Globus pallidus (tissue), 1 donor: ENCODE data around the gene UBAP2.

Experiments
- DNase-seq: peaks from one replicate; pipeline ENCODE4 v3.0.0-alpha.2; 2015; ENCODE audit warnings: low spot score

The UBAP2 gene, protein sequence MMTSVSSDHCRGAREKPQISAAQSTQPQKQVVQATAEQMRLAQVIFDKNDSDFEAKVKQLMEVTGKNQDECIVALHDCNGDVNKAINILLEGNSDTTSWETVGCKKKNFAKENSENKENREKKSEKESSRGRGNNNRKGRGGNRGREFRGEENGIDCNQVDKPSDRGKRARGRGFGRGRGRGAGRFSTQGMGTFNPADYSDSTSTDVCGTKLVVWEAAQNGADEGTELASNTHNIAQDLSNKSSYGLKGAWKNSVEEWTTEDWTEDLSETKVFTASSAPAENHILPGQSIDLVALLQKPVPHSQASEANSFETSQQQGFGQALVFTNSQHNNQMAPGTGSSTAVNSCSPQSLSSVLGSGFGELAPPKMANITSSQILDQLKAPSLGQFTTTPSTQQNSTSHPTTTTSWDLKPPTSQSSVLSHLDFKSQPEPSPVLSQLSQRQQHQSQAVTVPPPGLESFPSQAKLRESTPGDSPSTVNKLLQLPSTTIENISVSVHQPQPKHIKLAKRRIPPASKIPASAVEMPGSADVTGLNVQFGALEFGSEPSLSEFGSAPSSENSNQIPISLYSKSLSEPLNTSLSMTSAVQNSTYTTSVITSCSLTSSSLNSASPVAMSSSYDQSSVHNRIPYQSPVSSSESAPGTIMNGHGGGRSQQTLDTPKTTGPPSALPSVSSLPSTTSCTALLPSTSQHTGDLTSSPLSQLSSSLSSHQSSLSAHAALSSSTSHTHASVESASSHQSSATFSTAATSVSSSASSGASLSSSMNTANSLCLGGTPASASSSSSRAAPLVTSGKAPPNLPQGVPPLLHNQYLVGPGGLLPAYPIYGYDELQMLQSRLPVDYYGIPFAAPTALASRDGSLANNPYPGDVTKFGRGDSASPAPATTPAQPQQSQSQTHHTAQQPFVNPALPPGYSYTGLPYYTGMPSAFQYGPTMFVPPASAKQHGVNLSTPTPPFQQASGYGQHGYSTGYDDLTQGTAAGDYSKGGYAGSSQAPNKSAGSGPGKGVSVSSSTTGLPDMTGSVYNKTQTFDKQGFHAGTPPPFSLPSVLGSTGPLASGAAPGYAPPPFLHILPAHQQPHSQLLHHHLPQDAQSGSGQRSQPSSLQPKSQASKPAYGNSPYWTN

DNA sequence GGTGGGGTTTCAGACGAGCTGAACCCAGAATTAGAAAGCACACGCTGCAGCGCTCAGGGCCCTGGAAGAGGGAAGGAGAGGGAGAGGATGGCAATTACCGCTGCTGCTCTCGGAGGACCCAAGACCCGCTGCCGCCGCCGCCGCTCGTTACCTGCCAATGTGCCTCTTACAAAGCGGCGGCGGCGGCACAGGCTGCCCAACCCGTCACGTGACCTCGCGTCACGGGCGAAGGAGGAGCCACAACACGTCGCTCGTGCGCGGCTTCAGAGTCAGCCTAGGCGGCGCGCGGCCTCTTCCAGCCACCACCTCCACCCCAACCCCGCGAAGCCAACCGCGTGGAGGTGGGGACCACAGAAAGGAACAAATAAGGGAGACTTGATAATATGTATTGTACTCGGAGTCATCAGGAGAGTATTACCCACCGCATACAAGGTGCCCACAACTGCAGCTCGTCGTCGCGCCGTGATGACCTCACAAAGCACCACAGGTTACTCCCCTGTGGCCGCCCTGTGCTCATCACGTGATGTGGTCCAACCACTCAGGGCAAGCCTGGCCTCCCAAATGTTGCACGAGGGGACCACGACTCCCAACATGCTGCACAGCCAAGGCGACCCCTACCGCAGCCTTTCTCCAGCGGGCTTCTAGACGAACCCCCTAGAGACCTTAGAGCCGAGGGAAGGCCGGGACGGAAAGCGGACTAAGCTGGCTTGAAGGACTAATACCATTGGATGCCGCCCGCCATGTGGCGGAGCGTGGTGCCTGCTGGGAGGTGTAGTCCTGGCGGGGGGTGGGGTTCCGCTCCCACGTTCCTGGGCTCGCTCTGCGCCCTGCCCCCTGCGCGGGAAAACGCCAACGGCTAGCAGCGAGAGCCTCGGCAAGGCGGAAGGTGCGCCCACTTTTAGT, at the start of gene UBAP2:
Gene UBAP2, minus strand, starts transcription at position 161 of the 903 bp plus-strand sequence. CDS start 31,739 bp downstream, outside the sequence.
- peak; percentile 97 for DNase-seq

DNA sequence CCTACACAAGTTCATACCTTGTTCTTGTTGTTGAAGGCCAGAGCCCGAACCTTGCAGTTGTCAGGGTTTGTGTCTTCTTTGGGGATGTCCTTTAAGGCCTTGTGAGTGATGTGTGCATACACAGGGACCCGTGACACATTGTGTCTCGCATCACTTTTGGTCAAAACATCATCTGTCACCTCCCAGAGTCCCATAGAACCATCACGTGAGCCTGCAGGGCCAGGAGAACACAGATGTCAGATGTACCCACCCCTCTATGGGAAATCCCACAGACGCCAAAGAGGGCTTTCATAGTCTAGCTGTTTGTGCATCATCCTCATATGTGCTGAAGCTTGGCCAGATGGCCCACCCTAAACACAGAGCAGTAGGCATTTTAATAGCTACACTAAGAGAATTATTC, 49.6 kb upstream of the UBAP2 start:
- no peak for DNase-seq

DNA sequence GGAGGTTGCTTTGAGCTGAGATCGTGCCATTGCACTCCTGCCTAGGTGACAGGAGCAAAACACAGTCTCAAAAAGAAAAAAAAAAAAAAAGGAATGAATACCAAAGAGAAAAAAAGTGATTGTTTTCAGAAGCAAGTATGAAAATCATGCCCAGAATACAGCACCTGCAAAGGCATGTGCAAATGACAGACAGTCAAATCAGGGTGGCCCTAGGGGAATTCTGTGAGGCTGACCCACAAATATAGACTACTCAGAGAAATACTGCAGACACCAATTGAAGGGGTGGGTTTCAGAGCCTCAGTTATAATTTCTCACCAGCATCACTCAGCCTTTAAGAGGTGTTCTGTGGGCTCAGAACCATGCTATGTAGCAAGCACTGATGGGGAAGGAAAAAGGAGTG, 49.2 kb upstream of the UBAP2 start:
- DNase-seq, result no peak

DNA sequence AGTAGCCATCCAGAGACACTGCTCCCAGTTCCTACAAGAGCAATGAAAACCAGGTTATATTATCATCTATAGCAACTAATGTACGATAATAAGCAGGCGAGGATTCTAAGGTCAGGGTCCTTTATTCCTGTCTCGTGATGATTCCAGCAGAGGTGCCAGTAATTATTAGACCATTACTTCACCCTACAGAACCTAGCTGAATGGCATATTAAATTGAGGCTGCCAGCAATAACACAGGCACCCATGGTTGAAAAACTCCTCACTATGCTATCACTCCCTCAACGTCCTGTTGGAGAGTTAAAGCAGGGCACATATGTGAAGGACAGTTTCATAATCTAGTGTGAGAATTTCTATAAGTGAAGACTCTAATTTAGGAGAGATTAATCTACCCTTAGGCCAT, 48.1 kb upstream of the UBAP2 start:
- no peak for DNase-seq

DNA sequence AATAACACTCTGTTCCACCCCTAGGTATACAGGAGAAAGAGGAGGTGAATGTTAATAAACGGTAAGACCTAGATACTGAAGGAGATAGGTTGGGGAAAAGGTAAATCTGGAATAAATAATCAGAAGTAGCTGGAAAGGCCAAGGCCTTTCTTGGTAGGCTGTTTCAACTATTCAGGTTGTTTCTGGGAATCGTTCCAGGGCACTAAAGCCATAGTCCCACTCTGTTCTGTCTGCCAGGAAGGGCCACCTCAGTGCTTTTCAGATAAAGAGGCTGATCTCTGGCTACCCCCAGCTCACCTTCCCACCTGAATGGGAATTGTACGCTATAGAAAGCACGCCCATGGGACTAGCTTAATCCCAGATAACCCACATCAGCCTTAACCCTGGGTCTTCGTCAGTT, 44.9 kb upstream of the UBAP2 start:
- no peak for DNase-seq

DNA sequence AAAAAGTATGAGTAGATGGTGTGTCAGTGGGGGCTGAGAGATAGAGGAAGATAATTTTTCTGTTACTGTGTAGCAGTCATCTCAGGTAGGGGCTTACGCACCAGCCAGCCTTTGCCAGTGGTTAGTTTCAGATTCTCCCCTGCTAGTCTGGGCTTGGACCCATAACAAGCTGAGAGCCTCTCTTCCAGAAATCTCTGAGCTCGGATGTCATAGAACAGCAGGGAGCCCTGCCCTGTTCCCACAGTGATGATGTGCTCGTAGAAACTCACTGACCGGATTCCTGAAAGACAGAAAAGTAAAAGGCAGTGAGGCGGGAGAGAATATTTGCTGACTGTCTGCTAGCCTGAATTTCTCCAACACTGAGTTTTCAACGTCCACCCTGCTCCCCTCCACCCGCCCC, 40.6 kb upstream of the UBAP2 start:
- peak; percentile 24 for DNase-seq

DNA sequence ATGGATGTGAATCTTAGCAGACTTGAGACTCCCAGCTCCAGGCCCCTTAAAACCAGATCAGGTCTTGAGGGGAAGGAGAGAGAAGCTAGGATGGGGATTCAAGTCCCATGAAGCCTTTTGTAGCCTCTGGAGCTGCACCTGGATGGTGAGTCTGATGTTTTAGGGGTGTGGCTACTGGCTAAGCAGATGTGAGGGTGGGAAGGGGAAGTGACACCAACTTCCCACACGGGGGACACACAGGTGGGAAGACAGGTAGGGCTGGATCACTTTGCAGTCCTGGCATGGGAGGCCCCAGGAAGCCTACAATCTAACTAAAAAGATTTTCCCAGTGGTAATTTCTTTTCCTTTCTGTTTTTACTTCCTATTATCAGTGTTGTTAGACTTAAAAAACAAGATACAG, 38.7 kb upstream of the UBAP2 start:
- no peak for DNase-seq

DNA sequence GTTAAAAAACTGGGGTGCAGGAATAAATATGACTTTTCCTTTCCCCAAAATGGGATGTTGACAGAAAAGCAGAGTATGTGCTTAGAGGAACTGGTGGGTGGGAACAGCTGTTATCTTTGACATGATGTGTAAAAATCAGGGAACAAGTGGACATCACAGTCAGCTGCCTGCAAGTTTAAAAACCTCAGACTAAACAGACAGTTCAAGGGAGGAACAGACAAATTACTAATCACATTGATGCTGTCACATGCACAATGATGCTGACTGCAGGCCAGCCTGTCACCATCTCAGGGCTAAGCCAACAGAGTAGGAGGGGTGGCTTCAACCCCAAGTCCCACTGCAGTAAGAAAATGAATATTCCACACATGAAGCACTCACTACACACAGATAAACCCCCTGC, 38.2 kb upstream of the UBAP2 start:
- peak; percentile 16 for DNase-seq

DNA sequence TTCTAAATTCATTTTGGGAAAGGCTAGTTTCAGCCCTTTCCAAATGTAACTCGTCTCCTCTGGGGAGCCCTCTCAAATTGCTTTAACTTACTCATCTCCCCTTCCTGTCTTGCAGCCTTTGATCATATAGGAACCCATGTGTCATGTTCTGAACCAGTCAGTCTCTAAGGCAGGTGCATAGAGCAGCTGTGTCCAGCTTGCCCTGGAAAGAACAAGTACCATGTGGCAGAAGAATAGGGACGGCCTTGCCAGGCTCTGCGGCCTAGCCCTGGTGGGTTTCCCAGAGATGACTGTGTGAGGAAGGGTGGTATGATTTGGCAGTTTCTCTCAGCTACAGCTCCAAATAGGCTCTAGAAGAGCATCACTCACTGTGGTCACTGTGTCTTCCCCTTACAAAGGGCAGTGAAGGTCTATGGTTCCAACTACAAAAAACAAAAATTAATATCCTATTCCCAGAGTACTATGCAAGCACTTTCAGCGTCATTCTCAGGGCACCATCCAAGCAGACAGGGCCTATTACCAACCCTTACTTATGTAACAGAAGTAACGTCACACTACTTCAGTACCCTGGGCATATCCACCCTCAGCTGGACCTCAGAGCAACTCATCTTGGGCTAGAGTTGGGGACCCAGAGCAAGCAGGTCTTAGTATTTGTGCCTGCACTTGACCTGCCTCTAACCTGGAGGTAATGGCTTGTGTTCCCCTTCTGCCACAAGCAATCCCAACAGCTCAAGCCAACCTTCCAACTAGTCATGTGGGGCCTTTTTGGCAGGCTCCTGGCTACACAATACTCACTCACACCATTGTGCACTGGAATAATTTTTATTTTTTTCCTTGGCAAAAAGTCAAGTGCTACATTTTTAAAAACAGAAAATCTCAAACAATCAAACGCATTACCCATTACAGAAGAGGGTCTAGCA, 37.2 kb upstream of the UBAP2 start:
- peak; percentile 52 for DNase-seq

DNA sequence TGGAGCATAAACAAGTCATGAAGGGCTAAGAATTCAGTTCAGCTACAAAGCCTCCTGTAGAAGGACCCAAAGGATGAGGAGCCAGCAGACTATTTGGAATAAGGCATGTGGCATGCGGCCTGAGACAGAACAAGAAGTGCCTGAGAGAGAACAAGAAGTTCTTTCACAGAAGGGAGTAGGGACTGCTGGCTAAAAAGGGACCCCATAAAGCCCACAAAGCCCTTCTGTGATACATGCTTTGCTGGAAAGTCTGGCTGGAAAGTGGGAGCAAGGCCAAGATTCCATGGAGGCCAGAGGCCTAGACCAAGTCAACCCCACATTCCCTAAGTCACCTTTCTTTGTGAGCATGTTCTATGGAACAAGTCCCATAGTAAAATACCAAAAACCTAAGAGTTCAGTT, 35.9 kb upstream of the UBAP2 start:
- DNase-seq, result peak; percentile 86

DNA sequence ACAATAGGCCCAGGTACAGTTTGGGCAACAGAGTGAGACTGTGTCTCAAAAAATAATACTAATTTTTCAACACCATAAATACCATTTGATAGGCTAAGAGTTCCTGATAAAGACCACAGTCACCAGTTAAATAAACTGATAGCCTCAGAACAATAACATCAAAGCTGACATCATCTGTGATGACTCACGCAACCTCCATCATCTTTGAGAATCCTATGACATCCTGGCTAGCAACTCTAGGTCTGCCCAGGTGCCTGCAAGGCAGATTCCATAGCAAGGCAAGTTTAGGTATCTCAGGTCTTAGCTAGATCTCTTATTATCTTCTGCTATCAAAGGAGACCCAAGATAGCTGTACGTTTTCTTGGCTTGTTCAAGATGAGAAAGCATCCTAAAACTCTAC, 30.5 kb upstream of the UBAP2 start:
- DNase-seq, result no peak

DNA sequence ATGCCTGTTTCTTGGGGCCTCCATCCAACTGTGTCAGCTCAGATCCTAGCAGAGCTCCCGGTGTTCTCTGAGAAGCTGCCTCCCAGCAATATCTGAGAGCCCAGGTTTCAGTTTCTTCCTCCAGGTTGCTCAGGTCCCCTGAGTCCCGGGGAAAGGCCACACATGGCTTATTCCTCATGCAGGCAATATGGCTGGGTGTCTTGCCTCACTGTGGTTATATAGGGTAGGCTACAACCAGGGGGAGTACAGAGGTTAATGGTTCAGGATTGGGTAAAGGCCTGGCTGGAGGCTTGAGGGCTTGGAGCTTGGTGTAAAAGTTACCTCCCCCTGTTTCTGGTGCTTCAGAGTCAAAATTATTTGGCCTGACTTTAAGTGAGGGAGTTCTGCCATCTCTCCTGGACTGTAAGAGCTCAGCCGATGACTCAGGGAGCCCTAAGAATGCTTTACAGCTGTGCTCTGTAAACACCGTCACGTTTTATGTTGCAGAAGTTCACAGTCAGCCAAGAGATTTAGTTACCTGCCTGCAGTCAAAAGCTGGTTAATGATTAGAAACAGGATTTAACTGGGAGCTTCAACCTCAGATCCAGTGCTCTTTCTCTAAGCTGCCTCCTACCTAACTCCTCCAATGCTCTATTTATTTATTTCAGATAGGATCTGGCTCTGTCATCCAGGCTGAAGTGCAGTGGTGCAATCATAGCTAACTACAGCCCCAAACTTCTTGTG, 24.3 kb upstream of the UBAP2 start:
- no peak for DNase-seq

DNA sequence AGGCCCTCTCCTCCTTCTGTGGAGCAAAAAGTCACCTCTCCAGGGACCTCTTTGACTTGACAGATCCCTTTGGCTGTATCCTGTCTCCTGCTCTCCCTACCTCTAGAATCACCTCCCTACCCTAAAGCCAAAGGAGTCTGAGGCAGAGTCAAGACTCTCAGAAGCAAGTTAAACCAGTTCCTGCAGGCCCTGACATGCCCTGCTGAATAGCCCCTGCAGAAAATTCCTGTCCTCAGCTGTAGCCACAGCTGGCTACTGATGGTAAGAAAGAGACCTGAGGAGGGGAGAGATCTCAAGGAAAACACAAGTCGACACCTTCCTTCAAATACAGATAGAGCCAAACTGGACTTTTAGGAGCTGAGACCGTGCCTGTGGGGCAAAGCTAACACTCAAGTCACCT, 23.7 kb upstream of the UBAP2 start:
- DNase-seq, result no peak

DNA sequence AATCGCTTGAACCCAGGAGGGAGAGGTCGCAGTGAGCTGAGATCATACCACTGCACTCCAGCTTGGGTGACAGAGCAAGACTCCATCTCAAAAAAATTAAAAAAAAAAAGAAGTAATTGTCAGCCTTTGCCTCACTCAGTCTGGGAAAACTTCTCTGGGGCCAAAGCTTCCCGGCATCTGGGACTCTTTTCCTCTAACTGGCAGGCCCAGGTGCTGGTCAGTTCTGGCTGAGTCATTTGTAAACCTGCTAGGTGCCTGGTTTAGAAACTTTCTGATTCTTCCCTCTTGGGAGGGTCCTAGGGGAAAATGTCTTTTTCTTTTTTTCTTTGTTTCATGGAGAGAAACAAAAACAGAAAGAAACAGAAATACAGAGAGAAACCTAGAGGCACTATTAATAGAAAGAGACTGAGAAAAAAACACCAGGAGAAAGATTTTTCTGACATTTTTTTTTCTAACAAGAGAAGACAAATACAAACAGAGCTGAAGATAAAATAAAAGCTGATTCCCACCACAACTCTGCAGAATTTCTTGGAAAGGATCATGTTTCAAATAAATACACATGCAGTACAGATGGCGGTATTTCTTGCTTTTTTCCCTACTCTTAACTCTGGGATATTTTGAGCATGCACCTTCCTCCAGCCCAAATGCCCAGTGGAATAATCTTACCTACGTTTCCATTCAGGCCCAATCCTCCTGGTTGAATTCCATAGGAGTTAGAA, 22.1 kb upstream of the UBAP2 start:
- no peak for DNase-seq

DNA sequence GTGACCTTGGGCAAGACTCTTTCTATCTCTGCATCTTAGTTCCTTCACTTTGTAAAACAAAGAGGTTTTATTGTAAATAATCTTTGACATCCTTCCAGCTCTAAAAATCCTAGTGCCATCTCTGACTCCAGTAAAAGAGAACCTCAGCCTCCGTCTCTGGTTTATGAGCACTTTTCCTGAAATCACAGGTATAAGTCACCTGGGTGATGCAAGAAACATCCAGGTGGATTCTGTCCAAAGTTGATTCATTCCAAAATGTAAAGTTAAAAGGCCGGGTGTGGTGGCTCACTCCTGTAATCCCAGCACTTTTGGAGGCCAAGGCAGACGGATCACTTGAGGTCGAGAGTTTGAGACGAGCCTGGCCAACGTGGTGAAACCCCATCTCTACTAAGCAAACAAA, 21.1 kb upstream of the UBAP2 start:
- no peak for DNase-seq

DNA sequence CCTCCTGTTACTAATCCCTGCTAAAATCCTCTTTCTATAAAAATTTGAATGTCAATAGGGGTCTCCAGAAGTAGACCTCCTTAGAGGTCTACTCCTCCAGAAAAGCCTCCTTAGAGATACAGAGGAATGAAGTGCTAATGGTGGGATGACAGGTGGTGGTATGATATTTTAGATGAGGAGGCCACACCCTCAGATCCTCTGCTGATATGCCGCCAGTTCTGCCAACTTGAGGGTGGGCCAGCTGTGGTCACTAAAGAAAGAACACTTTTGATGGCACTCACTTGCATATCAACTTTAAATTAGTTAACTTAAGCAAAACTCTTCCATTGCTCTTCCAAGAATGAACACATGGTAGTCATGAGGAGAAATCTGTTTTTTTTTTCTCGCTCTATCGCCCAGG, 16.9 kb upstream of the UBAP2 start:
- no peak for DNase-seq

DNA sequence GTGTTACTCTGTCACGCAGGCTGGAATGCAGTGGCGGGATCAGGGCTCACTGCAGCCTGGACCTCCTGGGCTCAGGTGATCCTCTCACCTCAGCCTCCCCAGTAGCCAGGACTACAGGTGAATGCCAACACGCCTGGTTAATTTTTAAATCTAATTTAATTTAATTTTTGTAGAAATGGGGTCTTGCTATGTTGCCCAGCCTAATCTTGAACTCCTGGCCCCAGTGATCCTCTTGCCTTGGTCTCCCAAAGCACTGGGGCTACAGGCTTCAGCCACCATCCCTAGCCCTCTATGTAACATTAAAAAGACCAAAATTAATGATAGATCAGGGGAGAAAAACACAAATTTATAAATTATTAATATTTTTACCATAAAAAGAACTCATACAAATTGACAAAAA, 11.3 kb upstream of the UBAP2 start:
- DNase-seq, result no peak

DNA sequence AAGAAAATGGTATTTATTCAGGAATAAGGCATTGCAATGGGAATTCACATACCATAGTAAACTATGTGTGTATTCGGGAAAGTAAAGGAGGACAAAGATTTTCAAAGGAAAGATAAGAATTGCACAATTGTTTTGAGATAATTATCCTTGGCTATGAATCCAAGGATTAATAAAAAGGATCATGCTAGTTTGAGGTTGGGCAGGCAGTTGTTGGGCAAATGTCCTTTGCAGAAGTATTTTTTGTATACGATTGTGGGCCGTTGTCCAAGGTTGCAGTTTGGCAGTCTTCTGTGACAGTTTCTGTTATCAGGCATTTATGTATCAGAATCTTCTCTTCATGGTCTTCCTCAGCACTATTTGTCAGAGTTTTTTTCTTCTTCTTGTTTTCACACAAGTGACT, 10.6 kb upstream of the UBAP2 start:
- no peak for DNase-seq
